ENCODE data around the gene MRPS26. TPM values are rescaled to one million over a fixed set of nuclear protein-coding genes. Genes with fewer than 3 reads are reported as not detected.

MRPS26 gene
- 23.6 TPM for total RNA-seq (2013)
- 10 to 100 TPM; 19.4 to 36.6 (median 29.8) TPM for polyA plus RNA-seq
- polyA minus RNA-seq, result 16.3 and 25.4 TPM in 2 replicates
- total RNA-seq, result 0.84 to 9.5 (median 4.6) reads per million in 11 experiments

GRCh38 chr20:3045816-3046676 lies at the start of gene MRPS26:
Gene MRPS26 (plus strand): TSS chr20:3046052. CDS start chr20:3046069, 17 bp downstream.
- H3K4me1 ChIP-seq (ENCODE audit: control insufficient read depth in 1 of 2, insufficient read depth in 2 of 2, low read length in 2 of 2), result peaks cover 16 to 26% of the 10 kb centered on the region in 2 donors
- WGBS (ENCODE audit: insufficient coverage), result under 1% methylated on average over 104 of the region's 104 CpGs
- H3K27ac ChIP-seq (ENCODE audit: low read depth in 1 of 2, low read length in 2 of 2), result peak within 1 kb of the TSS; percentile 65 to 87
- H4K20me1 ChIP-seq (ENCODE audit: insufficient read depth, low read length), result no peaks in the 10 kb centered on the region
- peak within 1 kb of the TSS; percentile 65 to 97 (median 88) for H3K4me3 ChIP-seq (replicated peaks in 1 of 3; ENCODE audit: low read depth in 2 of 3, low read length in 3 of 3)
- no peaks in the 10 kb centered on the region for H3K9me3 ChIP-seq (replicated peaks in 1 of 2; ENCODE audit: control insufficient read depth in 1 of 2, insufficient read depth in 1 of 2, low read length in 2 of 2)
- H2AFZ ChIP-seq (ENCODE audit: insufficient read depth, low read depth, low read length, poor library complexity, severe bottlenecking), result peak within 1 kb of the TSS; percentile 99
- H3K4me2 ChIP-seq (replicated peaks; ENCODE audit: extremely low read depth, low read length, poor library complexity, severe bottlenecking), result peak within 1 kb of the TSS; percentile 99
- H3K27ac Mint-ChIP-seq, result peak within 1 kb of the TSS; percentile 85 to 96 (median 92)
- peak within 1 kb of the TSS; percentile 80 for H3K9ac ChIP-seq (ENCODE audit: insufficient read depth, low read length, poor library complexity, severe bottlenecking)
- H3K4me1 Mint-ChIP-seq, result peaks cover 19% of the 10 kb centered on the region
- TF ChIP-seq CTCF (IDR thresholded peaks at IDR 0.05), result no peak
- peaks cover 1 to 3% (median 2%) of the 10 kb centered on the region in 3 donors for H3K27me3 Mint-ChIP-seq (ENCODE audit: low read depth in 3 of 3)
- peaks cover 36 to 40% of the 10 kb centered on the region in 2 donors for H3K36me3 Mint-ChIP-seq
- DNase-seq, result peak; percentile 71 to 78 (median 75)
- H3K79me2 ChIP-seq (ENCODE audit: insufficient read depth, low read length), result peaks cover 7% of the 10 kb centered on the region
- no peaks in the 10 kb centered on the region for H3K9me3 Mint-ChIP-seq
- H3K36me3 ChIP-seq (replicated peaks in 1 of 2; ENCODE audit: control insufficient read depth in 1 of 2, insufficient read depth in 2 of 2, low read length in 2 of 2), result peaks cover 20 to 40% of the 10 kb centered on the region in 2 donors
- H3K4me3 Mint-ChIP-seq, result peak within 1 kb of the TSS; percentile 82 to 87
- intact Hi-C loops (cut with micrococcal nuclease), result loop anchor here in 1 of 2 donors (5.0 kb wide), 1 partner anchor 156 kb away; the partner anchor contains the start of gene DDRGK1
- no peaks in the 10 kb centered on the region for H3K27me3 ChIP-seq (ENCODE audit: control insufficient read depth in 2 of 2, insufficient read depth in 2 of 2, low read length in 2 of 2)

DNA sequence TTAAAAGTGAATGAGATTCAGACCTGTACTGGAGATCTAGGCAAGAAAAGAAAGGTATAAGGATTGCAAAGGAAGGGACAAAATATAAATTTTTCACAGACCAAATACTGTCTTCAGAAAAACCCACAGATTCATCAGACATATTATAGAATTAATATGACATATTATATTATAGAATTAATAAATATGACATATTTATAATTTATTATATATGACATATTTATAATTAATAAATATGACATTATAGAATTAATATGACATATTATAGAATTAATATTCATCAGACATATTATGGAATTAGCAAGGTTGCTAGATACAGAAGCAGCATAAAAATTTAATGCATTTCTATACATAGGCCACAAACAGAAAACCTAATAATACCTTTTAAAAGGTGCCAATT lies 47.1 kb upstream of the MRPS26 start:
- intact Hi-C loops (cut with micrococcal nuclease), result loop anchor here in 1 of 2 donors (10.0 kb wide), 2 partner anchors 124 to 314 kb away; partner anchors contain the start of gene PTPRA
- Mint-ChIP-seq H3K4me3 (no peak overlapping the region), H3K9me3 (no peaks in the 10 kb centered on the region), H3K36me3 (peaks cover 52 to 62% of the 10 kb centered on the region in 2 donors), H3K4me1 (no peaks in the 10 kb centered on the region), H3K27ac (no peak overlapping the region), H3K27me3 (ENCODE audit: low read depth in 3 of 3) (peaks cover 0 to 3% (median 2%) of the 10 kb centered on the region in 3 donors)
- no peak for DNase-seq
- H3K9ac ChIP-seq (ENCODE audit: insufficient read depth, low read length, poor library complexity, severe bottlenecking), result no peak overlapping the region
- no peaks in the 10 kb centered on the region for H3K79me2 ChIP-seq (ENCODE audit: insufficient read depth, low read length)
- no peaks in the 10 kb centered on the region for H3K9me3 ChIP-seq (replicated peaks in 1 of 2; ENCODE audit: control insufficient read depth in 1 of 2, insufficient read depth in 1 of 2, low read length in 2 of 2)
- H3K27ac ChIP-seq (ENCODE audit: low read depth in 1 of 2, low read length in 2 of 2), result no peak overlapping the region
- no peaks in the 10 kb centered on the region for H4K20me1 ChIP-seq (ENCODE audit: insufficient read depth, low read length)
- TF ChIP-seq CTCF (IDR thresholded peaks at IDR 0.05), result no peak
- H3K27me3 ChIP-seq (ENCODE audit: control insufficient read depth in 2 of 2, insufficient read depth in 2 of 2, low read length in 2 of 2), result no peaks in the 10 kb centered on the region
- no peaks in the 10 kb centered on the region for H3K4me1 ChIP-seq (ENCODE audit: control insufficient read depth in 1 of 2, insufficient read depth in 2 of 2, low read length in 2 of 2)
- H3K4me2 ChIP-seq (replicated peaks; ENCODE audit: extremely low read depth, low read length, poor library complexity, severe bottlenecking), result no peak overlapping the region
- peaks cover 22 to 68% of the 10 kb centered on the region in 2 donors for H3K36me3 ChIP-seq (replicated peaks in 1 of 2; ENCODE audit: control insufficient read depth in 1 of 2, insufficient read depth in 2 of 2, low read length in 2 of 2)
- H3K4me3 ChIP-seq (replicated peaks in 1 of 3; ENCODE audit: low read depth in 2 of 3, low read length in 3 of 3), result no peak overlapping the region
- H2AFZ ChIP-seq (ENCODE audit: insufficient read depth, low read depth, low read length, poor library complexity, severe bottlenecking), result no peak overlapping the region

Data from CD14-positive monocyte (primary cell).